OCI-LY1 (cell line): Measurements from ENCODE around the gene TBX1.

Source experiments
- CTCF ChIP-seq: fragments of 200-600 bp; sonication (generic), shearing (Covaris generic); IDR thresholded peaks from 2 replicates; pipeline ENCODE4 v1.5.1; 2017; ENCODE audit warnings: mild to moderate bottlenecking, antibody characterized with exemption, low read length, moderate library complexity, mixed read lengths
- EZH2 ChIP-seq: fragments of 200-600 bp; sonication (generic), shearing (Covaris generic); IDR thresholded peaks from 2 replicates; pipeline ENCODE4 v1.8.0; 2017; ENCODE audit warnings: borderline replicate concordance, mixed run types, mild to moderate bottlenecking, antibody characterized with exemption, low read length, moderate library complexity, mixed read lengths

GRCh38 chr22:19737846-19738663 lies 22.5 kb upstream of the TBX1 start:
- TF ChIP-seq CTCF (no peak), EZH2 (no peak)
